Islet precursor cell (in vitro differentiated cells): Measurements from ENCODE around the gene CYP2J2.
A peak's percentile ranks its signal among the peaks of the same experiment; 100 is the strongest.
"Not testable (repeated sequence)": the region's sequence is repeated elsewhere in the genome, so short reads cannot be mapped to it uniquely, and the experiment has no call there.

Experiments
- DNase-seq: peaks from one replicate; pipeline ENCODE4 v3.0.0-alpha.2; 2018

The CYP2J2 gene

DNA sequence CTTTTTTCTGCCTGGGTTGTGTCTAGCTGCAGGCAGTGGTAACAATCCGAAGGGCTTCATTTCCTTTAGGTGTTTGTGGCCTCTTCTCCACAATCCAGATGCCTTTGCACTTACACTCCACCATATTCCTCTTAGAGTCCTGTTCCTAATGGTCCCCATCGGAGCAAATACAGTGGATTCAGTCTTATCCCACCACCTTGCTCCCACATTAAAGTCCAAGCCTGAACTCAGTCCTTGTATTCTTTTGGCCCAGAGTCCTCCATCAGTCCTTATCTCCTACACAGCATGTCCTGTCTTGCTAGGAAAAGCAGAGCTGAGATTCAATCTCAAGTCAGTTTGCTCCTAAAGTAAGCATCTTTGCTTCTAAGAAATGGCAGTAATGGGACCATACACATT, 8.8 kb downstream of the CYP2J2 start:
- no peak for DNase-seq

DNA sequence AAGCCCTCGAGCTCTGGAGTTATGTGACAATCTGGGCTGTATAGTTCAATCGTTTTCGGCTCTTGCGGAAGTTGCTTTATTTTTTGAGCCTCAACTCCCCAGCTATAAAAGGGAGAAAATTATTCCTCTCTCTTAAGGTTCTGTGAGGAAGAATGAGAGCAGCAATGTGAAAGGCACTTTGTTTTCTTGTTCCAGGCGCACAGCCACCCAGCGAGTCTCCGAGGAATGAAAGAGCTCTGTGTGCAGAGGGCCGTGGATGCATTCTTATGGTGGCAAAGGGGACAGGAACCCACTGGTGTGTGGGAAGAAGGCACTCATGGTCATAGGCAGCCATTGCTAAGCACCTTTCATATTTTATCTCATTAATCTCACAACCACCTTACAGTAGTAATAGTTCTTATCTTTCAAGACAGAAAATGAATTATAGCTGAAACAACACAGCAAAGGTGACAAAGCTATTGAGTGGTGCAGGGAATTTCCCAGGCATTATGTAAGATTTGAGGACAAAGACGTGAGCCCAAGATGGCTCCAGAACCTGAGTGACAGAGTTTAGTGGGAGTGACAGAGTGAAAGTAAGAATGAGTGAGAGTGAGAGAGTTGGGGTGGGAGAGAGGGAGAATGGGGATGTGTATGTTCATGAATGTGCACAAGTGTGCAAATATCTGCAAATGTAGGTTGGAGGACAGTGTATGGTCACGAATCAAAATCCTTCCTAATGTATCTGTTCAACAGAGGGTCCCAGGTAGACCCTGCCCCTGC, 9.4 kb downstream of the CYP2J2 start:
- DNase-seq, result no peak

DNA sequence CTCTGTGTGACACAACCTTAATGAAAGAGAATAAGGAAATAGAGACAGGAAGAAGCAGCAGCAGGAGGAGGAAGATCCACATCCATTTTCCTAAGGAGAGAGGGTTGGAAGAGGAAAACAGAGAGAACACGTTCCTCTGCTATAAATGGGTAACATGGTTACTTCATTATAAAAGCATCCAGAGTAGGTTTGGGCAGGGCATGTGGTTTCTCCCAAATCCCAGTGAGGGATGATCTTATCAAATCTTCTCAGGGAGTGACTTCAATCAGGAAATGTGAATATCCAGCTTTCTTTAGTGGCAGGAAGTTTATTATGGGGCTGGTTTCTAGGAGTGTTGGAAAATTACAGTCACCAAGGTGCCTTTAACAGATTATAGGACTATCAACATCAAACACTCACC, 11.1 kb downstream of the CYP2J2 start:
- DNase-seq, result no peak

DNA sequence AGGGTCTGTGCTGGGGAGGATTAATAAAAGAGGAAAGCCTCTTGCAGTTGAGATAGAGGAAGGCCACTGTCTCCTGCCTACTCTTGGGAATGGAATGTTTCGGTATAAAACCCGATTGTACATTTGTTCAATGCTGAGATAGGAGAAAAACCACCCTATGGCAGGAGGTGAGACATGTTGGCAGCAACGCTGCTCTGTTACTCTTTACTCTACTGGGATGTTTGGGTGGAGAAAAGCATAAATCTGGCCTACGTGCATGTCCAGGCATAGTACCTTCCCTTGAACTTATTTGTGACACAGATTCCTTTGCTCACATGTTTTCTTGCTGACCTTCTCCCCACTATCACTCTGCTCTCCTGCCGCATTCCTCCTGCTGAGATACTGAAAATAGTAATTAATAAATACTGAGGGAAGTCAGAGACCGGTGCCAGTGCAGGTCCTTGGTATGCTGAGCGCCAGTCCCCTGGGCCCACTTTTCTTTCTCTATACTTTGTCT, 11.7 kb downstream of the CYP2J2 start:
- not testable (repeated sequence) for DNase-seq

DNA sequence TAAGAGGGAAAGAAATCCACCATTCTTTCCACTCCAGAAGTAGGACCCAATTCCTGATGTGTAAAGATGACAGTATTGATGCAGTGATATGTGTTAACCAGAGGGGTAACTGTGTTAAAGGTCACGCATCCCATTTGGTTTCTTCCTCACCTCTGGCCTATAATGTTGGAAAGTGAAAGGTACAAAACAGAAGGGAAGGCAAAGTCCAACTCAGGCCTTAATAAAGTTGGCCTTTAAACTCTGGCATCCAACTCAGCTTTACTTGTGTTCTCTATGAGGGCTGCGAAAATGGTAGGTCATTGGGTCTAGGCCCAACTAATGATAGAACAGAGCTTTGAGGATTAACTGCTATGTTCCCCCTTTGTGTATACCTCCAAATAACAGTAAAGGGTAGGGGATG, 17.9 kb downstream of the CYP2J2 start:
- DNase-seq, result no peak

DNA sequence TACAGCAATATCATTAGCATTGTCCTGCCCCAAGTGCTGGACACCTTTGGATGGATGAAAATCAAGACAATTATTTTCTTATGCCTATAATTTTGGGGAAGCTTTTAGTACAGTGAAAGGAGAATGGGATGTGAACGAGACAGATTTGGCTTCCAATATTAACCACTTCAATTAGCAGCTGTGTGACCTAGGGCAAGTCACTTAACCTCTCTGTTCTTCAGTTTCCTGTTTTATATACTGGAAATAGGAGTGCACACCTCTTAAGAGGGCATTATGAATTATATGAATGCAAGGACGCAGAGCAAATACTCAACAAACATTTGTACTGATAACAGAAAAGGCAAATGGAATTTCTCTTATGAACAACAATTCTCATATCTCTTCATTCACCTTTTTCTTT, 18.5 kb downstream of the CYP2J2 start:
- DNase-seq, result no peak

DNA sequence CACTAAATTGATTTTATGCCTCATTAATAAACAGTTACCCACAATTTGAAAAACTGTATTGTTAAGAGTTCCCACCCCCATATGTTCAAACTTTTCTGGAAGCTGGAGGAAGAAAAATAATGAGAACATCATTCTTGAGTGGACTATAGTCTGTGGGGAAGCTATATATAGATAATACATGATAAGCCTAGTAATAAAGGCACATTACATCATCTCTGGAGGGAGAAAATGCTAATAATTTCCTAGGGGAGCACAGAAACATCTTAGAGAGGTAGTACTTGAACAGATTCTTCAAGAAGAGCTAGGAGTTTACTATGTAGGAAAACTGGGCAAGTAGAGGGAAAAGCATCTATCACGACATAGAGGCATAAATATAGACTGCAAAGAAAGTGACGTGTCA, 19.6 kb downstream of the CYP2J2 start:
- no peak for DNase-seq

DNA sequence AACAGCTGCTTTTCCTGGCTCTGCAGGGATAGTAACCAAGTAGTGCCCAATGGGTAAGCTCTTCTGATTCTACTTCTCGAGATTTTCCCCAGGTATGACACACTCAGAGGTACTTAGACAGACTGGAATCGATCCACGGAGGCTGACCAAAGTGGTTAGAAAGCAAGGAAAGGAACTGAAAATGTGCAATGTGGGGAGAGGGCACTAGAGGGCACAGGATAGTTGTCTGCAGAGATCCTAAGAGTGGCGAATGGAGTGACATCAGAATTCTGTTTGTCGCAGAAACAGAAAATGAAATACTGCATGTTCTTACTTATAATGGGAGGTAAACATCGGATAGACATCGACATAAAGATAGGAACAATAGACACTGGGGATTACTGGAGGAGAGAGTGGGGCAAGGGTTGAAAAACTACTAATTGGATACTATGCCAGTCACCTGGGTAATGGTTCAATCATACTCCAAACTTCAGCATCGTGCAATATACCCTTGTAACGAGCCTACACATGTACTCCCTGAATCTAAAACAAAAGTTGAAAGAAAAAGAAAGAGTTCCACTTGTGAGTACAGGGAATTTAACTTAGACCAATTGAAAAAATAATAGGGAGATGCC, 23.3 kb downstream of the CYP2J2 start:
- DNase-seq, result no peak

DNA sequence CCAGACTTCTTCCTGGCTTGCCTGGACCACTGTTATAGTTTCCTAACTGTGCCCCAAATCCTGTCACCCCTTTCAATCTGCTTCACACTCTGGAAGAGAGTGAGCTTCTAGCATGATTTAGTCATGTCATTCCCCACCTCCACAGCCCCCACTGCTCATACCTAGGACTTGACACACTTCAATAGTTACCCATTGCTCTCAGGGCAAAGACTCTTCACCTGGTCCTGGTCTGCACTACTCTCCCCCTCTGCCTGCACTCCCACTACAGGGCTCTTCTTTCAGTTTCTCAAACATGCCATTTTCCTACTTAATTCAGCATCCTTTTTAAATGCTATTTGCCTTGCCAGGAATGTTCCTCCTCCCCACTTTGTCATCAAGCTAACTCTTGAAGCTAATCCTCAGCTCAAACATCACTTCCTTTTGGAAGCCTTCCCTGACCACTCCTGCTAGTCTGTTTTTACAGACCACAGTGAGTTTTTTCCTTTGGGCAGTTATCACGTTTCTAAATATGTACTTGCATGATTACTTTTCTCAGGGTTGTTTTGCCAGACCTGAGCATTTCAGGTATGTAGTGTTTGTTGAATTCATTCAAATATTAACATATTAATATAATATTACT, 24.7 kb downstream of the CYP2J2 start:
- no peak for DNase-seq

DNA sequence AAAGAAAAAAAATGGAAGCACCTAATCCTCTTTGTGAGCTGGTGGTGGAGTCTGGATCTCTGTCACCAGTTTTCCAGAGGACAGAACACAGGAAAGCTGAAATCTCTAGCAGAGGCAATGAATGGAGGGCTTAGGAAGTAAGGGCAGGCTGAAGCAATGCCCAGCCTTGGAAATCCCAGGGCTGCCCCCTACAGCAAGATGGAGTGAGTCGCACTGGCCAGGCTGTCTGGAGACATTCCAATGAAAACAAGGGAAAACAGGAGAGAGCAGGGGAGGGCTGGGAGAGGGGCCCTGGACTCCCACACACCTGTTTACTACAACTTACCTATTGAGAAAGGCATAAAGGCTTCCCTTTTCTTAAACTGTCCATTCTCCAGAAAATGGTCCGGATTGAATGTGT, 25.9 kb downstream of the CYP2J2 start:
- peak; percentile 58 for DNase-seq

DNA sequence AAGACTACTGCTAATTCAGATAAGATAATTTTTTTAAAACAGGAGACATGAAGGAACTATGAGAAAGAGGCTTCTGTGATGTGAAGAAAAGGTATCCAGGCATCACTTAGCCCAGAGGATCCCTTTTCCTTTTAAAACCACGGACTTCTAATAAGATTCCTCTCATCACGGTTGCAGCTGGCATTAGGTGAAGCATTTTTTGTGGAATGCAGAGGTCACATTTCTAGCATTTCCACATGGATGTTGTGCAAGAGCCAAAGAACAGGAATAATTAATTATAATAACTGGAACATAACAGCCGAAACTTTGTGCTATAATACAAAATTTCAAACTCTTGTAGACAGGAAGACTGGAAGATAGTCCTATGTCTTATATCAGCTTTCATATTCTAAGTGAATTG, 27.6 kb downstream of the CYP2J2 start:
- DNase-seq, result no peak

DNA sequence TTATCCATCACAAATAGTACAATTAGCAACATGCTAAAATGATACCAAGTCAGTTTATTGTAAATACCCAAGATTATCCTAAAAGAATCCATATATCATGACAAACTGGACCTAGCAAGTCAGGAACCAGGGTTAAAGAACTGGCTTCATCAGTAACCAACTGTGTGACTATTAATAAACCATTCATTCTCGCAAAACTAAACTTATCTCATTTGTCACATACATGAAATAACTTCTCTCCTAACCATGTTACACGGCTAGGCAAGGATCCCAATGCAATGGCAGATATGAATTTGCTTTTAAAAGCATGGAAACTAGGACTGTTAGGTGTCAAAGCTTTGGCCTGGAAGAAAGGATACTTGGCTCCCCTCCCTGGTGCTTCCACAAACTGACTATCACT, 29.4 kb downstream of the CYP2J2 start:
- DNase-seq, result no peak

DNA sequence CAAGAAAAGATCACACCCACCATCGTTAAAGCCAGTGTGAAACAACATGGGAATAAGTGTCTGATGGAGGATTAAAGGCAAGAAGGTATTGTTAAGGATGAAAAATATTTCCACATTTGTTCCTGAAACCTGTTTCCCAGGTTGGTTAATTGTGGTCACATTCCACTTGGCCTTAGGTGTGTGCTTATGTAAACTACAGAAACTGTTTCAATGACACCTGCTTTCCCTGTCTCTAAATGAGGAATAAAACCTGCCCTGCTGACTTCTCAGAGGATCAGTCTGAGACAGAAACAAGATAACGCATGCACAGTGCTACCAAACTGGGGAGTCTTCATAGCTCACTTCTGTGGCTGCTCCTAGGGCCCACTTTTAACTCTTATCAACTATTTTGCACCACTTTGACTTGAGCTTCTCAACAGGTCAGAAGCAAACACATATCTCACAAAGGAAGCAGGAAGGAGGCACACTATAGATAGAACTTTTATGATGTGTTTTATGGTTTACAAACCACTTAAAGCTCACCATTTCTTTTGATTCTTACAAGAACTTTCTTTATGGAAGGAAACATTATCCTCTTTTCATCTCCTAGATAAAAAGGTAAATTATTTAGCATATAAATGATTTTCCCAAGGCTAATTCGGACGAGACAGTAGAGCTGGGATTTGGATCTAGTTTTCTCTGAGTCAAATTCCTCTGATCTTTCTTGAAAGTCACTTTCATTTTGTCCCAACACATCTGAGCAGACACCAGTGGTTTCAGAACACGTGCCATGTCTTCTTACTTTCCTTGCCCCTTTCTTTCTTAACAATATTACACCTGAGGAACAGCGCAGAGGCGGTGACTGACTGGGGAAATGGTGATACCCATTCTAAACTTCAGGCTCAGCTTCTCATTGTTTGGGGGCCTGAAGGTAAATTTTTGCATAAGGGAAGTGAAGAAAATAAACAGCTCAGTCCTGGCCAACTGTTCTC, 33.4 kb downstream of the CYP2J2 start:
- no peak for DNase-seq

DNA sequence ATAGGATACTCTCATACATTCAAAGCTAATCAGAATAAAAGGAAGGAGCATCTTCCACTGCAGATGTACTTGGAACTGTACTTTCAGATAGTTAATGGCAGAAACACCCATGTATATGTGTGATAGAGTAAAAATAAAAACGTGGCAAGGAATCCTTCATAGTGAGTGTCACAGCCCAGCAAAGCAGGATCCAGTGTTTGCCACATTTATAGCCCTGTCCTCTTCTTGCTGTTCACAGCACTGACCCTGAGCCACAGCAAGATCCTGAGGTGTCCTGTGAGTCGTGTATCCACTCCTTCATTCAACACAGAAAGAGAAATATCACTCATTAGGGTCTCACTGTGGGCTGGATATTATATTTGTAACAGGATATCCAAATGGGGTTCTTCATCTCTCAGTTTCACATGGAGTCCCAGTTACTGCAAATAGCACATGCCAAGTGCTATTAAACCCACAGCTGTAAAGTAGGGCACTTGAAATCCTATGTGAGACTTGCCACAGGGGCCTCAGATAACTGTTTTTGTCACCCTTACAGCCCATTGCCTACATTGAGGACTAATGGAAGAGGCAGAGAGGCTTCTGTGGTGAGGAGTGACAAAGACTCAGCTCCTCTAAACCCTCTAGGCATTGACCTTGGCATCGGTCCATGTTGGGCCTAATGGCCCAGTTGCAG, 41.3 kb downstream of the CYP2J2 start:
- no peak for DNase-seq

DNA sequence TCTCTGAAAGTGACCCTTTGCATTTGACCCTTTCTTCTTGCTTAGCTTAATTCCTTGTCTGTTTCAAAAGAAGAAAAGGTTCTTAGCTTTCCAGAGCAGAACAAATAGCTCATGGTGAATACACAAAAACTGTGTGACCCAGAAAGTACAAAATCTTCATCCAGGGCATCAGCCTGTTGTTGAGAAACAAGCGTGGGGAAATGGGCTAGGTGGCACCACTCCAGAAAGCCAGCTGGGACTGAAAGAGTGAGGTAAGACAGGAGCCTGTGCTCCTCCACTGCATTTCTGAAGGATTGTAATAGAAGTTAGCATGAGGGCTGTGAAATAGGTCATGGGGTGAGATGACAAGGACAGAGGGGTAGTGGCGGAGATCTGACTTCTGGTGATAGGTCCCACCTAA, 45.8 kb downstream of the CYP2J2 start:
- no peak for DNase-seq

DNA sequence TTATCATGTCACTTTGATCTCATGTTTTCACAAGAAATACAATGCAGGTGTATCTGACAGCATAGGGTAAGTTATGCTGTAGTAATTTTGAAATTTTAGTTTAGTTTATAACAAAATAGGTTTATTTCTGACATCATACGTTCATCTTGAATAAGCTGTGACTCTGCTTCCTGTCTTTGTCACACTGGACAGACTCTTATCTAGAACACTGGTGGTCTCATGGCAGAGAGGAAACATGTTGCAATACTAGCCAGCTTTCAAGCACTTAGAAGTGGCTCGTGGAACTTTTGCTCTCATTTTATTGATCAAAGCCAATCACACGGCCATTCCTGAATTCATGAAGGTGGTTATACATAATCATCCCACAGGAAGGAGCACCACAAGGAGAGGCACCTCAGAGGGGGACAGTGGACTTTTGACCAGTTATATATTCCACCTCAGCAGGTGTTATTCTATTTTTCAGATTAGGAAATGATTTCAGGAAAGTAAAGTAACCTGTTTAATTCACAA, 46.5 kb downstream of the CYP2J2 start:
- no peak for DNase-seq

DNA sequence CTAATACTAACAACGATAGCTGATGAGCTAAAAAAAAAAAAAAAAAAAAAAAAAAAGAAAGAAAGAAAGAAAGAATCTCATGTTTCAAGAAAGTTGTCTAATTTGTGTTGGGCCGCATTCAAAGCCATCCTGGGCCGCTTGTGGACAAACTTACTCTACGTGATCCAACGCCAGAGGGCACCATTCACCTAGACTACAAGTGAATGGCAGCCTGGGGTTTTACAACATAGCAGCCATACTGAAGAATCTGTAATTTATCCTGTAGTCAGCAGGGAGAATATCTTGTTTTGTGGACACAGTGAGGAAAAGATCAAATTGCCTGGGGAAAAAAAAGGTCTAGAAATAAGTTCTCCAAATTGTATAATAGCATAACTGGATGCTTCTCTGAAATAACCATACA, 47.0 kb downstream of the CYP2J2 start:
- DNase-seq, result peak; percentile 82

DNA sequence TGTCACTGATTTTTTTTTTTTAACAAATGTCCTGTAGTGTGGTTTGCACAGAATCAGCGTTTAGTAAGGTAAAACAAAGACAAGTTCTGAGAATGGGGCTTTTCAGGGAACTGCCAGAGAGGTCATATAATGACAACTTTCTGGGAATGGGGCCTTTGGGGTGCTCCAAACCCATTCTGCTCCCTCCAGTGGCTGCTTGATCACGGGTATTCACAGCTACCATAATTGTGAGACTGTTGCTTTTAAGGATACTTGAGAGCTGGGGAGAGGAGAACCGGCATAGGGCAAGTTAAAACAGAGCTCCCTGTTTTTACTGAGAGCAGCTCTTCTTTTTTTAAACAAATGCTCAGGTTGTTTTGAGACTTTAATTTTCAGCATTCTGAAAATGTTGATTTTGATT, 48.2 kb downstream of the CYP2J2 start:
- no peak for DNase-seq

DNA sequence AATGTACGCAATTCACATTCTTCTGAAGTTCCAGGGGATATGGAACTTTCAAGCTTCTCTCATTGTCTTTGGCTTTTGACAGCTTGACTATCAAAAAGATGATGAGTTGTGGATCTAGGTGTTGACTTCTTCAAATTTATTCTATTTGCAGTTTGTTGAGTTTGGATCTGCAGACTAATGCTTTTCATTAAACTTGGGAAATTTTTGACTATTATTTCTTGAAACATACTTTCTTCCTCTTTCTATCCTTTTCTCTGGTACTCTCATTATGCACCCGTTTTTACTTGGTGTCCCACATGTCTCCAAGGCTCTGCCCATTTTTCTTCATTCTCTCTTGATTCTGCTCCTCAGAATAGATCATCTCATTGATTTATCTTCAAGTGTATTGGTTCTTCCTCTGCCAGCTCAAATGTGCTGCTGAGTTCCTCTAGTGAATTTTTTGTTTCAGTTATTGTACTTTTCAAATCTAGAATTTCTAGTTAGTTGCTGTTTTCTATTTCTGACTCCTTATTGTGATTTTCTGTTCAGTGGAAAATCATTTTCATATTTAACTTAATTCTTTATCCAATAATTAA, 49.4 kb downstream of the CYP2J2 start:
- no peak for DNase-seq

DNA sequence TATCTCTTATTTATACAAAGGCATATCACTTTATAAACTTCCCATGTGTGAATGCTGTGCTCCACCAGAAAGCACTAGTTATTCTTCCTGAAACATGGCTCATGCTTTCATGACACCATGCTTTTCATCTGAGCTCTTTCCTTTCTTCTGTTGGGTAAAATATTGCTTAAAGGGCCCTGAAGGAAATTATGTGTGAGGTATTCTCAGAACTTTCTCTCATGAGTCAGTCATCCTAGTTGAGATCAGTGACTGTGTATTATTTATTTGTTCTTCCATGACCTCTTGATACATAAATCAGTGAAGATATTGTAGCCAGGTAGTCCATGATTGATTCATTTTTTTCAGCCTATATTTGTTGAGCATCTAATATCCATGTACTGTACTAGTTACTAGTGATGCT, 54.8 kb downstream of the CYP2J2 start:
- no peak for DNase-seq

DNA sequence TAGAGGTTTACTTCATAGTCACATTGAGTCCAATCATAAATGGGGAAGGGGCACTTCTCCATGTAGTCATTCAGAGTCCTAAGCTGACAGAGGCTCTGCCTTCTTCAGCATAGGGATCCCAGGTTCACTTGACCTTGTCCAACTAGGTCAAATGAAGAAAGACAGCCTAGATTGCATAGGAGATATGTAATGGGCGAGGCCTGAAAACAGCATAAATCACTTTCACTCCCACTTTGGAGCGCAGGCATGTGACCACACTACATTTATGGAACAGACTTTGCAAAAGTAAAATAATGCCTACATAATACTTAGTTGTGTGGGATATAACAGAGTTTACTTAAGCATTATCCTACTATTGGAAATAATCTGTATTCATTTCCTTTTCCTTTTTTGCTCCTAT, 60.1 kb downstream of the CYP2J2 start:
- no peak for DNase-seq
